Uterus (tissue), 4 donors: ENCODE results near the gene SLC66A2. TPM values are rescaled to one million over a fixed set of nuclear protein-coding genes. Genes with fewer than 3 reads are reported as not detected.

Source experiments
- DNase-seq, 2 donors: peaks; one replicate each; pipeline ENCODE4 v3.0.0-alpha.2; 2019 to 2020
- H3K27ac ChIP-seq, 2 donors: fragments of 200-600 bp; sonication (generic); 1 replicate in 1 of 2; 2 replicates in 1 of 2; pipeline ENCODE4 v1.5.1; 2016 to 2018
- H3K27me3 ChIP-seq, 2 donors: fragments of 200-600 bp; sonication (generic); one replicate each; pipeline ENCODE4 v1.5.1; 2018 to 2019; ENCODE audit warnings: control low read depth in 1 of 2
- H3K36me3 ChIP-seq, 2 donors: fragments of 200-600 bp; sonication (generic); one replicate each; pipeline ENCODE4 v1.5.1; 2019; ENCODE audit warnings: control low read depth in 1 of 2
- H3K4me1 ChIP-seq, 2 donors: fragments of 200-600 bp; sonication (generic); one replicate each; pipeline ENCODE4 v1.5.1; 2018 to 2019; ENCODE audit warnings: control low read depth in 1 of 2
- H3K4me3 ChIP-seq, 2 donors: fragments of 200-600 bp; sonication (generic); 1 replicate in 1 of 2; 2 replicates in 1 of 2; pipeline ENCODE4 v1.5.1; 2018 to 2019; ENCODE audit warnings: mild to moderate bottlenecking in 1 of 2
- H3K9me3 ChIP-seq, 2 donors: fragments of 200-600 bp; sonication (generic); one replicate each; pipeline ENCODE4 v1.5.1; 2019; ENCODE audit warnings: control low read depth in 1 of 2
- CTCF ChIP-seq, 4 experiments: fragments of 200-600 bp in 2 of 4; fragments of 450-650 bp in 2 of 4; sonication (generic) in 2 of 4; IDR thresholded peaks; one replicate each; pipeline ENCODE4 v1.5.1; 2016 to 2019; ENCODE audit warnings: antibody characterized with exemption in 4 of 4, mild to moderate bottlenecking in 2 of 4, moderate library complexity in 1 of 4
- POLR2A ChIP-seq, 2 donors: fragments of 450-650 bp; IDR thresholded peaks; one replicate each; pipeline ENCODE4 v1.6.1; 2016; ENCODE audit warnings: antibody characterized with exemption in 2 of 2, mild to moderate bottlenecking in 1 of 2, moderate library complexity in 1 of 2
- intact Hi-C: fragments of 100-400 bp; cut with DNase I; formaldehyde crosslinking; loops from one replicate; pipeline ENCODE4 v1.15.1; 2023; ENCODE audit warnings: low total_unique reads
- total RNA-seq, 4 donors: library from RNA; depleted of rRNA in 3 of 4; stranded (reverse); fragments of >200 nt in 3 of 4; gene quantifications; one replicate each; pipeline versions ENCODE4 v1.1.0 to v1.2.4, GENCODE V29; 2014 to 2023
- donor health status: DM: yes; HTN: yes; CAD: no.

The SLC66A2 gene
- total RNA-seq, 4 donors from 2014 or later: 20.3 to 42.5 (median 32.5) TPM

GRCh38 chr18:79898952-79899608 lies 52.4 kb downstream of the SLC66A2 start:
- intact Hi-C loops: no loop called here
- Histone ChIP-seq H3K27ac (no peak overlapping the region), H3K9me3 (peaks cover 0 to 15% of the 10 kb centered on the region in 2 donors), H3K36me3 (no peaks in the 10 kb centered on the region), H3K4me1 (no peaks in the 10 kb centered on the region), H3K4me3 (no peak overlapping the region), H3K27me3 (no peaks in the 10 kb centered on the region)
- DNase-seq: peak in 1 of 2 donors; percentile 10
- TF ChIP-seq POLR2A (IDR thresholded peaks at IDR 0.05) (no peak), CTCF (IDR thresholded peaks at IDR 0.05) (no peak)

- no peak for TF ChIP-seq CTCF (IDR thresholded peaks at IDR 0.05)
- no peak for TF ChIP-seq POLR2A (IDR thresholded peaks at IDR 0.05)
- H3K4me1 ChIP-seq: no peaks in the 10 kb centered on the region
- H3K9me3 ChIP-seq: peaks cover 0 to 14% of the 10 kb centered on the region in 2 donors
- no peaks in the 10 kb centered on the region for H3K27me3 ChIP-seq
- DNase-seq: no peak
- no peak overlapping the region for H3K4me3 ChIP-seq
- intact Hi-C loops: no loop called here
- H3K27ac ChIP-seq: no peak overlapping the region
- no peaks in the 10 kb centered on the region for H3K36me3 ChIP-seq
These were observed 53.4 kb downstream of the SLC66A2 start for GRCh38 chr18:79897940-79898625.

GRCh38 chr18:79896738-79897137 lies 54.7 kb downstream of the SLC66A2 start:
- Histone ChIP-seq H3K9me3 (peaks cover 0 to 13% of the 10 kb centered on the region in 2 donors), H3K4me1 (no peaks in the 10 kb centered on the region), H3K4me3 (no peak overlapping the region), H3K27ac (no peak overlapping the region), H3K27me3 (no peaks in the 10 kb centered on the region), H3K36me3 (no peaks in the 10 kb centered on the region)
- intact Hi-C loops: no loop called here
- TF ChIP-seq POLR2A (IDR thresholded peaks at IDR 0.05): no peak
- TF ChIP-seq CTCF (IDR thresholded peaks at IDR 0.05): no peak
- no peak for DNase-seq

- H3K4me3 ChIP-seq: no peak overlapping the region
- no peaks in the 10 kb centered on the region for H3K27me3 ChIP-seq
- no peak for DNase-seq
- TF ChIP-seq CTCF (IDR thresholded peaks at IDR 0.05) (no peak), POLR2A (IDR thresholded peaks at IDR 0.05) (no peak)
- H3K4me1 ChIP-seq: no peaks in the 10 kb centered on the region
- H3K27ac ChIP-seq: no peak overlapping the region
- H3K36me3 ChIP-seq: no peaks in the 10 kb centered on the region
- intact Hi-C loops: no loop called here
- H3K9me3 ChIP-seq: peaks cover 0 to 17% of the 10 kb centered on the region in 2 donors
These were observed 60.8 kb downstream of the SLC66A2 start for GRCh38 chr18:79890674-79891073.

GRCh38 chr18:79889569-79889968 lies 61.9 kb downstream of the SLC66A2 start:
- DNase-seq: no peak
- intact Hi-C loops: no loop called here
- Histone ChIP-seq H3K27me3 (no peaks in the 10 kb centered on the region), H3K4me1 (no peaks in the 10 kb centered on the region), H3K36me3 (no peaks in the 10 kb centered on the region), H3K9me3 (peaks cover 0 to 12% of the 10 kb centered on the region in 2 donors), H3K27ac (no peak overlapping the region), H3K4me3 (no peak overlapping the region)
- TF ChIP-seq POLR2A (IDR thresholded peaks at IDR 0.05): no peak
- TF ChIP-seq CTCF (IDR thresholded peaks at IDR 0.05): no peak
